Measurements from ENCODE around the gene GOLGA3.
"Not testable (repeated sequence)": the region's sequence is repeated elsewhere in the genome, so short reads cannot be mapped to it uniquely, and the experiment has no call there.

Gene GOLGA3

GRCh38 chr12:132776816-132777568, 51.7 kb downstream of the GOLGA3 start:
- POLR2A ChIA-PET: no interaction called here
- CTCF ChIA-PET: no interaction called here
- TF ChIP-seq LEF1 (IDR thresholded peaks at IDR 0.05; ENCODE audit: borderline replicate concordance) (no peak), SP1 (IDR thresholded peaks at IDR 0.05) (no peak), TARDBP (IDR thresholded peaks at IDR 0.05) (no peak), ELF4 (IDR thresholded peaks at IDR 0.05) (no peak), CTBP1 (IDR thresholded peaks at IDR 0.05; ENCODE audit: borderline replicate concordance) (no peak), ARNT (IDR thresholded peaks at IDR 0.05) (no peak), L3MBTL2 (conservative IDR thresholded peaks at IDR 0.05) (no peak), PKNOX1 (IDR thresholded peaks at IDR 0.05) (no peak), FOXK2 (IDR thresholded peaks at IDR 0.05) (no peak), HDGF (IDR thresholded peaks at IDR 0.05; ENCODE audit: borderline replicate concordance) (no peak), FOXM1 (IDR thresholded peaks at IDR 0.05; ENCODE audit: borderline replicate concordance) (no peak), BHLHE40 (IDR thresholded peaks at IDR 0.05; ENCODE audit: borderline replicate concordance) (no peak), NFRKB (IDR thresholded peaks at IDR 0.05) (no peak), ZNF384 (IDR thresholded peaks at IDR 0.05) (no peak), FOXA1 (IDR thresholded peaks at IDR 0.05) (no peak), SUZ12 (IDR thresholded peaks at IDR 0.05) (no peak)
- DNase-seq (ENCODE audit: extremely low spot score): no peak

- POLR2A ChIA-PET; CTCF ChIA-PET; DNase-seq (ENCODE audit: extremely low spot score): not testable (repeated sequence)
These were observed 52.4 kb downstream of the GOLGA3 start for GRCh38 chr12:132776230-132776625.

- POLR2A ChIA-PET: interaction anchor here (0.9 kb wide), 1 partner anchor 20 kb away, joined by 3 read pairs; no protein-coding TSS in a partner anchor
- no peak for DNase-seq (ENCODE audit: extremely low spot score)
- CTCF ChIA-PET: interaction anchor here (0.6 kb wide), 1 partner anchor 11 kb away, joined by 5 read pairs; no protein-coding TSS in a partner anchor
- no peak for TF ChIP-seq HDGF (IDR thresholded peaks at IDR 0.05; ENCODE audit: borderline replicate concordance)
- no peak for TF ChIP-seq SUZ12 (IDR thresholded peaks at IDR 0.05)
- TF ChIP-seq PKNOX1 (IDR thresholded peaks at IDR 0.05): no peak
- TF ChIP-seq FOXA1 (IDR thresholded peaks at IDR 0.05): no peak
- no peak for TF ChIP-seq ARNT (IDR thresholded peaks at IDR 0.05)
These were observed 53.0 kb downstream of the GOLGA3 start for GRCh38 chr12:132775502-132776229.

DNA sequence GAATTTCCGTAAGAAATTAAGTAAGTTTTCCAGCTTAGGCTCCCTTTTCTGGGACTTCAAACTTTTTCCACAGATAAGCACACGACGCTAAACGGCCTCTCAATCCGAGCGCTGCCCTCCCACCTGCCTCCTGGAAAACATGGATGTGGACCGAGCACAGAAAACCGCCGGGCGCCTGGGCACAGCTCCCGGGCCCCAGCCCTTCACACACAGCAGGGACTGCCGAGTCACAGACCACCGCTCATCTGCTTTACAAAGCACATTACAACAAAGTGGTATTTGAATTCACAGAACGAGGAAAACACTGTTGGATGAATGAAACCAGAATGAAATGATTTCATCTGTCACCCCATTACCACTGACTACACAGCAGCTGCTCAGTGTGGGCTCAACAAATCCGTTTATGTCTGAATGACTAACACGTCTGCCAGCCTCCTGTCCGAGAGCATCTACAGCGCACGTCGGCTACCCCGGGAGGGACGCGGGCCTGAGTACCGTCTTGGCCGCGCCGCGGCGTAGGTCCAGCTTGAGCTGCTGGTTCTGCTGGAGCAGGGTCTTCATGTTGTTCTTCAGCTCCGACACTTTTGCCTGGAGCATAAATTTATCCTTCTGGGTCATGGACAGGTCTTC, 53.9 kb downstream of the GOLGA3 start:
- no peak for DNase-seq (ENCODE audit: extremely low spot score)
- ChIA-PET CTCF (interaction anchor here (0.6 kb wide), 1 partner anchor 10 kb away, joined by 5 read pairs; no protein-coding TSS in a partner anchor), POLR2A (interaction anchor here (0.9 kb wide), 2 partner anchors 13 to 20 kb away, joined by 3 read pairs; partner anchors contain the start of gene ANKLE2)
- no peak for TF ChIP-seq SUZ12 (IDR thresholded peaks at IDR 0.05)

- CTCF ChIA-PET: no interaction called here
- POLR2A ChIA-PET: interaction anchor here (0.9 kb wide), 1 partner anchor 12 kb away, joined by 3 read pairs; the partner anchor contains the start of gene ANKLE2
- TF ChIP-seq ELF4 (IDR thresholded peaks at IDR 0.05): no peak
- TF ChIP-seq TARDBP (IDR thresholded peaks at IDR 0.05): no peak
- TF ChIP-seq BHLHE40 (IDR thresholded peaks at IDR 0.05; ENCODE audit: borderline replicate concordance): no peak
- TF ChIP-seq LEF1 (IDR thresholded peaks at IDR 0.05; ENCODE audit: borderline replicate concordance): no peak
- DNase-seq (ENCODE audit: extremely low spot score): no peak
These were observed 54.5 kb downstream of the GOLGA3 start for GRCh38 chr12:132774159-132774558.

DNA sequence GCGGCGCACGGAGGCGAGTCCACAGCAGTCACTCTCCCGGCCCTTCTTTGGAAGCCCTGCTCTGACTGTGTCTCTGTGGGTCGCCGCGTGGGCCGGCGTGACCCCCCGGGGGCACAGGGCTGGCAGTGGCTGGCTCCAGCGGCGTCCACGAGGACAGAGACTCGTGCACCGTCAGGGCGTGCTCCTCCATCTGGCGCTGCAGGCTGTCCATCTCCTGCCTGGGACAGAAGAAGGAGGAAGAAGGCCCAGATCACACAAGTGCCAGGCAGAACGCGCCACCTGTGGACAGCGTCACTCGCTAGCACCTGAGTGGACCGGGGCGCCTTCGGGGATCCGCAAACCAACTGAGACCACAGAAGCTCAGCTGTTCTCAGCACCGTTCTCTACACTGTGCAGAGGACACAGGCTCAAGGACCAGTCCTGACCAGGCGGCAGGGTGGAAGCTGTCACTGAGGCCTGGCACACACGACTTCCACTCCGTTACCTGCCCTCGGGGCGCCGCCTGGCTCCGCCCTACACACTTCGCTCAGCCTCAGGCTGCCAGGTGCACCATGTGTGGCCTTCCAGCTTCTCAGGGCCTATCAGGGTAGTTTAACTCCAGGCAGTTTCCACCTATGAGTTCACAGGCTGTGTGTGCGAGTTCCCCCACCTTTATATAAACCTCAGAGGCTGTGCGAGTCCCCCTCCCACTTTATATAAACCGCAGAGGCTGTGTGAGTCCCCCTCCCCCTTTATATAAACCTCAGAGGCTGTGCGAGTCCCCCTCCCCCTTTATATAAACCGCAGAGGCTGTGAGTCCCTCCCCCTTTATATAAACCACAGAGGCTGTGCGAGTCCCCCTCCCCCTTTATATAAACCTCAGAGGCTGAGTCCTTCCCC, 55.4 kb downstream of the GOLGA3 start:
- CTCF ChIA-PET: no interaction called here
- POLR2A ChIA-PET: interaction anchor here (0.9 kb wide), 1 partner anchor 11 kb away, joined by 3 read pairs; the partner anchor contains the start of gene ANKLE2
- TF ChIP-seq ZNF384 (IDR thresholded peaks at IDR 0.05): no peak
- TF ChIP-seq FOXM1 (IDR thresholded peaks at IDR 0.05; ENCODE audit: borderline replicate concordance): no peak
- no peak for TF ChIP-seq ARNT (IDR thresholded peaks at IDR 0.05)
- no peak for TF ChIP-seq CTBP1 (IDR thresholded peaks at IDR 0.05; ENCODE audit: borderline replicate concordance)
- no peak for TF ChIP-seq HDGF (IDR thresholded peaks at IDR 0.05; ENCODE audit: borderline replicate concordance)
- TF ChIP-seq FOXA1 (IDR thresholded peaks at IDR 0.05): no peak
- TF ChIP-seq FOXK2 (IDR thresholded peaks at IDR 0.05): no peak
- DNase-seq (ENCODE audit: extremely low spot score): no peak

Data from HEK293T (cell line).